Embryonic facial prominence (tissue), 1 donor: ENCODE measurements around the gene IFT81.
"Not testable (repeated sequence)": the region's sequence is repeated elsewhere in the genome, so short reads cannot be mapped to it uniquely, and the experiment has no call there.

Source experiments
- DNase-seq: peaks from one replicate; pipeline ENCODE4 v3.0.0-alpha.2; 2016; ENCODE audit errors: extremely low spot score

Gene IFT81

GRCh38 chr12:110124269-110124995 is at the start of gene IFT81:
Gene IFT81, plus strand, starts transcription at chr12:110124357. Its CDS starts 3,024 bp downstream, at chr12:110127381.
- DNase-seq = peak; percentile 91

- DNase-seq = no peak
Measured at GRCh38 chr12:110075880-110076279, 48.3 kb upstream of the IFT81 start.

- DNase-seq = no peak
Measured at GRCh38 chr12:110077800-110078199, 46.4 kb upstream of the IFT81 start.

GRCh38 chr12:110079477-110080400 is 44.4 kb upstream of the IFT81 start:
- DNase-seq = no peak

GRCh38 chr12:110080410-110080809 is 43.7 kb upstream of the IFT81 start:
- DNase-seq = no peak

- no peak for DNase-seq
Measured at GRCh38 chr12:110084314-110085015, 39.7 kb upstream of the IFT81 start.

GRCh38 chr12:110088216-110088615 is 35.9 kb upstream of the IFT81 start:
- DNase-seq = not testable (repeated sequence)

GRCh38 chr12:110088936-110089335 is 35.2 kb upstream of the IFT81 start:
- DNase-seq = no peak

GRCh38 chr12:110090266-110091135 is 33.7 kb upstream of the IFT81 start:
- DNase-seq = no peak

GRCh38 chr12:110091136-110091711 is 32.9 kb upstream of the IFT81 start:
- no peak for DNase-seq

GRCh38 chr12:110093631-110094311 is 30.4 kb upstream of the IFT81 start:
- no peak for DNase-seq

GRCh38 chr12:110100315-110100970 is 23.7 kb upstream of the IFT81 start:
- DNase-seq = peak; percentile 23

- no peak for DNase-seq
Measured at GRCh38 chr12:110102255-110102654, 21.9 kb upstream of the IFT81 start.

- no peak for DNase-seq
Measured at GRCh38 chr12:110104188-110105094, 19.7 kb upstream of the IFT81 start.

GRCh38 chr12:110105159-110105558 is 19.0 kb upstream of the IFT81 start:
- no peak for DNase-seq

- DNase-seq = no peak
Measured at GRCh38 chr12:110105986-110106385, 18.2 kb upstream of the IFT81 start.

- no peak for DNase-seq
Measured at GRCh38 chr12:110107369-110108281, 16.5 kb upstream of the IFT81 start.
